HCT116 (cell line): ENCODE results near the gene OR10AD1. TPM values are rescaled to one million over a fixed set of nuclear protein-coding genes. Genes with fewer than 3 reads are reported as not detected.

ENCODE experiments used
- ATAC-seq: fragments of 200-7000 bp; cut with Tn5 transposase; 2 replicates; pipeline ENCODE4 v1.9.1; 2020; ENCODE audit warnings: mild to moderate bottlenecking, moderate library complexity
- BruUV-seq: library from RNA; stranded (reverse); fragments of 400-500 nt; replicated peaks from 2 replicates; lab custom pipeline; 2021; lab: Mats Ljungman, UMichigan
- CTCF ChIA-PET: fragments of 300-600 bp; sonication (Branson Sonifier 250); formaldehyde crosslinking; loops from one replicate; lab custom pipeline; 2021; ENCODE audit warnings: antibody characterized with exemption; lab: Charles Lee
- POLR2A ChIA-PET: fragments of 300-600, 350-600 bp; sonication (Branson Sonifier 250); formaldehyde crosslinking; loops from one replicate; lab custom pipeline; 2021; ENCODE audit warnings: antibody characterized with exemption; lab: Charles Lee
- RAD21 ChIA-PET, 2 experiments: fragments of 300-600 bp; sonication (Branson Sonifier 250); formaldehyde crosslinking; loops; one replicate each; lab custom pipeline; 2023; ENCODE audit warnings: low total read pairs in 2 of 2; ENCODE audit not compliant: uncharacterized antibody in 2 of 2, unreplicated experiment in 2 of 2, low non-redundant PET in 1 of 2; lab: Charles Lee
- DNase-seq: peaks from one replicate; pipeline ENCODE4 v3.0.0-alpha.2; 2010; ENCODE audit warnings: low read depth, low spot score
- H2AFZ ChIP-seq: fragments of 200-600 bp; shearing (Covaris generic), sonication (generic); 2 replicates; pipeline ENCODE4 v1.6.1; 2017; ENCODE audit warnings: low read depth, mixed run types, mixed read lengths, antibody characterized with exemption, low read length; ENCODE audit not compliant: poor library complexity, severe bottlenecking
- H3K27ac ChIP-seq: 2 replicates; pipeline ENCODE4 v1.5.1; 2012; ENCODE audit warnings: low read depth, low read length
- H3K27me3 ChIP-seq: fragments of 200-600 bp; sonication (generic); 2 replicates; pipeline ENCODE4 v1.6.1; 2016; ENCODE audit warnings: mixed run types, low read length, mixed read lengths; ENCODE audit not compliant: insufficient read depth
- H3K36me3 ChIP-seq, 2 experiments: fragments of 200-500 bp in 1 of 2; fragments of 200-600 bp in 1 of 2; sonication (Bioruptor generic) in 1 of 2; sonication (generic) in 1 of 2; 2 replicates each; pipeline versions ENCODE4 v1.5.1 to v1.6.1; 2014 to 2016; ENCODE audit warnings: low read length in 2 of 2, inconsistent platforms in 1 of 2, mixed read lengths in 1 of 2, mixed run types in 1 of 2; ENCODE audit not compliant: insufficient read depth in 2 of 2, control insufficient read depth in 1 of 2
- H3K4me1 ChIP-seq, 2 experiments: fragments of 200-600 bp in 1 of 2; sonication (generic) in 1 of 2; 2 replicates each; pipeline versions ENCODE4 v1.5.1 to v1.6.1; 2012 to 2017; ENCODE audit warnings: low read length in 2 of 2, inconsistent platforms in 1 of 2, mild to moderate bottlenecking in 1 of 2, mixed read lengths in 1 of 2, mixed run types in 1 of 2, moderate library complexity in 1 of 2; ENCODE audit not compliant: insufficient read depth in 2 of 2, control insufficient read depth in 1 of 2
- H3K4me2 ChIP-seq: fragments of 200-600 bp; sonication (generic); 2 replicates; pipeline ENCODE4 v1.6.1; 2017; ENCODE audit warnings: mixed run types, low read length, mixed read lengths
- H3K4me3 ChIP-seq, 2 experiments: fragments of 200-600 bp in 1 of 2; sonication (generic) in 1 of 2; replicated peaks in 1 of 2; 2 replicates each; pipeline ENCODE4 v1.5.1; 2011 to 2016; ENCODE audit warnings: low read length in 2 of 2, control low read depth in 1 of 2, low read depth in 1 of 2, mild to moderate bottlenecking in 1 of 2, mixed read lengths in 1 of 2, mixed run types in 1 of 2
- H3K79me2 ChIP-seq: fragments of 200-600 bp; sonication (generic); 2 replicates; pipeline ENCODE4 v1.6.1; 2017; ENCODE audit warnings: mild to moderate bottlenecking, mixed run types, low read length, moderate library complexity, mixed read lengths; ENCODE audit not compliant: insufficient read depth
- H3K9ac ChIP-seq: fragments of 200-600 bp; sonication (generic); 2 replicates; pipeline ENCODE4 v1.6.1; 2016; ENCODE audit warnings: low read length, mixed read lengths
- H3K9me2 ChIP-seq: fragments of 200-600 bp; sonication (generic), shearing (Covaris generic); 2 replicates; pipeline ENCODE4 v1.6.1; 2017; ENCODE audit warnings: mixed run types, mild to moderate bottlenecking, moderate library complexity; ENCODE audit not compliant: insufficient read depth
- H3K9me3 ChIP-seq, 2 experiments: fragments of 200-500 bp in 1 of 2; fragments of 200-600 bp in 1 of 2; sonication (Bioruptor generic) in 1 of 2; sonication (generic) in 1 of 2; 2 replicates each; pipeline ENCODE4 v1.6.1; 2014 to 2017; ENCODE audit warnings: low read length in 2 of 2, mixed read lengths in 2 of 2, inconsistent platforms in 1 of 2, low read depth in 1 of 2, mild to moderate bottlenecking in 1 of 2, mixed run types in 1 of 2, moderate library complexity in 1 of 2; ENCODE audit not compliant: control insufficient read depth in 1 of 2, insufficient read depth in 1 of 2
- H4K20me1 ChIP-seq: fragments of 200-600 bp; sonication (generic), shearing (Covaris generic); 2 replicates; pipeline ENCODE4 v1.6.1; 2017; ENCODE audit warnings: mixed run types, mild to moderate bottlenecking, moderate library complexity; ENCODE audit not compliant: insufficient read depth
- CEBPB ChIP-seq: IDR thresholded peaks from 2 replicates; pipeline ENCODE4 v1.6.1; 2012; ENCODE audit warnings: low read depth
- CTCF ChIP-seq, 3 experiments: fragments of 200-600 bp in 1 of 3; sonication (generic) in 1 of 3; IDR thresholded peaks in 2 of 3; conservative IDR thresholded peaks in 1 of 3; 2 replicates each; pipeline ENCODE4 v1.5.1; 2012 to 2017; ENCODE audit warnings: low read depth in 2 of 3, low read length in 2 of 3, antibody characterized with exemption in 1 of 3, borderline replicate concordance in 1 of 3, control low read depth in 1 of 3, mild to moderate bottlenecking in 1 of 3, mixed read lengths in 1 of 3, mixed run types in 1 of 3, moderate library complexity in 1 of 3; ENCODE audit not compliant: insufficient read depth in 1 of 3
- JUND ChIP-seq: IDR thresholded peaks from 2 replicates; pipeline ENCODE4 v1.6.1; 2012
- MAX ChIP-seq: IDR thresholded peaks from 2 replicates; pipeline ENCODE4 v1.6.1; 2012
- POLR2A ChIP-seq: IDR thresholded peaks from 2 replicates; pipeline ENCODE4 v1.7.0; 2011; ENCODE audit warnings: borderline replicate concordance; ENCODE audit not compliant: insufficient read depth, insufficient read length; ENCODE audit errors: extremely low read depth
- SIN3A ChIP-seq: IDR thresholded peaks from 2 replicates; pipeline ENCODE4 v1.6.1; 2012; ENCODE audit warnings: low read depth
- SP1 ChIP-seq: IDR thresholded peaks from 2 replicates; pipeline ENCODE4 v1.6.1; 2012; ENCODE audit warnings: low read depth
- SRF ChIP-seq: IDR thresholded peaks from 2 replicates; pipeline ENCODE4 v1.6.1; 2012; ENCODE audit warnings: low read depth
- ZBTB33 ChIP-seq: IDR thresholded peaks from 2 replicates; pipeline ENCODE4 v1.6.1; 2011; ENCODE audit warnings: mild to moderate bottlenecking, low read length, moderate library complexity; ENCODE audit not compliant: insufficient replicate concordance; ENCODE audit errors: extremely low read depth
- ZFX ChIP-seq: fragments of 450-650 bp; IDR thresholded peaks from 2 replicates; pipeline ENCODE4 v1.6.1; 2017
- intact Hi-C: fragments of 100-400 bp; cut with micrococcal nuclease; formaldehyde crosslinking; loops from 2 replicates; pipeline ENCODE4 v1.10.0; 2022
- total RNA-seq: library from RNA; stranded (reverse); gene quantifications from one replicate; pipeline ENCODE4 v1.2.1, GENCODE V29; 2021; ENCODE audit not compliant: unreplicated experiment

The OR10AD1 gene
- total RNA-seq, 1 experiment from 2014 or later: not detected

GRCh38 chr12:48160807-48161206 lies 42.3 kb downstream of the OR10AD1 start (continued):
- TF ChIP-seq CTCF (IDR thresholded peaks at IDR 0.05 in 2 of 3, conservative IDR thresholded peaks at IDR 0.05 in 1 of 3; ENCODE audit: borderline replicate concordance in 1 of 3, insufficient read depth in 1 of 3, low read depth in 2 of 3, low read length in 2 of 3) (no peak), SP1 (no peak), ZBTB33 (no peak), MAX (no peak), POLR2A (no peak)

- H3K4me1 ChIP-seq: peaks cover 8% of the 10 kb centered on the region in 2 experiments
- no peak overlapping the region for H3K4me3 ChIP-seq
- POLR2A ChIA-PET: no interaction called here
- no peaks in the 10 kb centered on the region for H3K9me3 ChIP-seq
- CTCF ChIA-PET: interaction anchor here (1.0 kb wide), 1 partner anchor 255 kb away, joined by 4 read pairs; the partner anchor contains the start of gene VDR
- H3K79me2 ChIP-seq: 0 out of 2 replicates have a peak, but pooled peaks cover 4% of the 10 kb centered on the region
- no peak overlapping the region for H2AFZ ChIP-seq
- H3K9me2 ChIP-seq: no peaks in the 10 kb centered on the region
- ATAC-seq (no peak), DNase-seq (no peak)
- RAD21 ChIA-PET: no interaction called here
- intact Hi-C loops: loop anchor here (10.0 kb wide), 2 partner anchors 215 to 445 kb away; no protein-coding TSS in a partner anchor
- TF ChIP-seq SIN3A (no peak), JUND (no peak), SRF (no peak), ZBTB33 (no peak), CEBPB (no peak), CTCF (IDR thresholded peaks at IDR 0.05 in 2 of 3, conservative IDR thresholded peaks at IDR 0.05 in 1 of 3; ENCODE audit: borderline replicate concordance in 1 of 3, insufficient read depth in 1 of 3, low read depth in 2 of 3, low read length in 2 of 3) (no peak), POLR2A (no peak), ZFX (no peak)
- H3K36me3 ChIP-seq: no peaks in the 10 kb centered on the region
- BruUV-seq: no TSS peak
- no peak overlapping the region for H3K4me2 ChIP-seq
- H3K27me3 ChIP-seq: no peaks in the 10 kb centered on the region
- H3K9ac ChIP-seq: no peak overlapping the region
- no peaks in the 10 kb centered on the region for H4K20me1 ChIP-seq
- H3K27ac ChIP-seq: no peak overlapping the region
Measured at GRCh38 chr12:48160046-48160445, 43.0 kb downstream of the OR10AD1 start.
